Spleen (tissue), 11 donors: Measurements from ENCODE around the gene BYSL. TPM values are rescaled to one million over a fixed set of nuclear protein-coding genes. Genes with fewer than 3 reads are reported as not detected.
A peak's percentile ranks its signal among the peaks of the same experiment; 100 is the strongest.

Experiments
- DNase-seq: peaks from one replicate; pipeline ENCODE4 v3.0.0-alpha.2; 2020
- H3K27ac ChIP-seq, 8 donors: fragments of 200-600 bp; sonication (generic) in 7 of 8; 1 replicate in 4 of 8; 2 replicates in 4 of 8; pipeline versions ENCODE4 v1.5.0 to v1.8.0; 2016 to 2021; ENCODE audit warnings: inconsistent platforms in 4 of 8, mild to moderate bottlenecking in 4 of 8, moderate library complexity in 1 of 8
- H3K27me3 ChIP-seq, 7 donors: fragments of 200-600 bp; sonication (generic) in 6 of 7; replicated peaks in 1 of 7; 1 replicate in 4 of 7; 2 replicates in 3 of 7; pipeline versions ENCODE4 v1.5.0 to v1.8.0; 2016 to 2021; ENCODE audit warnings: inconsistent platforms in 3 of 7, mild to moderate bottlenecking in 1 of 7
- H3K36me3 ChIP-seq, 6 donors: fragments of 200-600 bp; sonication (generic) in 5 of 6; 1 replicate in 4 of 6; 2 replicates in 2 of 6; pipeline versions ENCODE4 v1.5.0 to v1.8.0; 2016 to 2021; ENCODE audit warnings: inconsistent platforms in 2 of 6
- H3K4me1 ChIP-seq, 6 donors: fragments of 200-600 bp; sonication (generic) in 5 of 6; 1 replicate in 3 of 6; 2 replicates in 3 of 6; pipeline versions ENCODE4 v1.5.0 to v1.8.0; 2016 to 2021; ENCODE audit warnings: inconsistent platforms in 3 of 6
- H3K4me3 ChIP-seq, 8 donors: fragments of 200-600 bp; sonication (generic) in 7 of 8; 1 replicate in 4 of 8; 2 replicates in 4 of 8; pipeline versions ENCODE4 v1.5.0 to v1.8.0; 2016 to 2021; ENCODE audit warnings: inconsistent platforms in 4 of 8, mild to moderate bottlenecking in 4 of 8, moderate library complexity in 2 of 8
- H3K9me3 ChIP-seq, 8 donors: fragments of 200-600 bp; sonication (generic) in 7 of 8; 1 replicate in 4 of 8; 2 replicates in 4 of 8; pipeline versions ENCODE4 v1.5.0 to v1.8.0; 2016 to 2021; ENCODE audit warnings: inconsistent platforms in 4 of 8
- POLR2A ChIP-seq, 3 donors: fragments of 450-650 bp; IDR thresholded peaks; one replicate each; pipeline ENCODE4 v1.5.1; 2017; ENCODE audit warnings: antibody characterized with exemption in 3 of 3, mild to moderate bottlenecking in 1 of 3
- POLR2AphosphoS5 ChIP-seq, 3 donors: sonication (generic); formaldehyde crosslinking; IDR thresholded peaks; one replicate each; pipeline ENCODE4 v1.5.1; 2017; ENCODE audit warnings: antibody characterized with exemption in 3 of 3
- WGBS, 5 donors: extraction: QIAGEN DNeasy Blood & Tissue Kit in 3 of 5; methylation state at CpG; one replicate each; pipeline versions ENCODE4 v1.1.5 to v1.1.7; 2013 to 2018; 5-methylcytosine and 5-hydroxymethylcytosine counted together
- intact Hi-C: fragments of 100-400 bp; cut with DNase I; formaldehyde crosslinking; loops from one replicate; pipeline ENCODE4 v1.15.0; 2023; ENCODE audit warnings: low total_unique reads
- polyA plus RNA-seq, 3 donors: library from polyadenylated mRNA; stranded (reverse); fragments of 200-250 nt; gene quantifications; one replicate each; pipeline ENCODE4 v1.2.1, GENCODE V29; 2013
- total RNA-seq, 7 donors: library from RNA; depleted of rRNA in 3 of 7; stranded (reverse); fragments of >200 nt in 3 of 7; fragmentation: NEBNext Ultra II Directional in 4 of 7; extraction: Animal tissue kit (Norgen Biotek cat#: 25700) in 4 of 7; gene quantifications; one replicate each; pipeline versions ENCODE4 v1.1.0 to v1.2.1, GENCODE V29; 2016 to 2021
- TF ChIP-seq, protein P1 (sequence below), 11 experiments: fragments of 200-600 bp in 7 of 11; fragments of 450-650 bp in 4 of 11; sonication (generic) in 4 of 11; IDR thresholded peaks in 8 of 11; conservative IDR thresholded peaks in 3 of 11; 1 replicate in 7 of 11; 2 replicates in 4 of 11; pipeline versions ENCODE4 v1.4.0 to v1.8.0; 2016 to 2021; ENCODE audit warnings: antibody characterized with exemption in 11 of 11, inconsistent platforms in 4 of 11, mild to moderate bottlenecking in 1 of 11
- donor health status: healthy with polysubstance abuse.
- donor health status: DM: no; HTN: no; CAD: no; lungs with moderate emphysema.
- donor health status: DM: no; HTN: no; CAD: no.
- donor health status: Bipolar disorder and iron deficiency.
- donor health status: healthy.
- donor health status: DM: no; HTN: no; CAD: no.
- donor health status: DM: yes; HTN: yes; CAD: no.

BYSL gene
- total and polyA plus RNA-seq, 10 donors: 5.9 to 19.7 (median 10.4) TPM

GRCh38 chr6:41970436-41970846, 49.1 kb downstream of the BYSL start:
- intact Hi-C loops: no loop called here
- H3K36me3 ChIP-seq: peaks cover 0 to 86% (median 0%) of the 10 kb centered on the region in 6 donors
- no peaks in the 10 kb centered on the region for H3K27me3 ChIP-seq
- DNase-seq: no peak
- whole genome bisulfite sequencing, 5 donors: 30 to 47% (median 30%) methylated on average over 4 of the region's 4 CpGs
- H3K4me3 ChIP-seq: no peak overlapping the region
- H3K27ac ChIP-seq: peak overlapping the region in 5 of 8 donors; percentile 10 to 58 (median 41)
- no peaks in the 10 kb centered on the region for H3K9me3 ChIP-seq
- TF ChIP-seq POLR2A (IDR thresholded peaks at IDR 0.05) (no peak), POLR2AphosphoS5 (IDR thresholded peaks at IDR 0.05) (peak in 1 of 3 donors; percentile 55)
- TF ChIP-seq, protein P1, sequence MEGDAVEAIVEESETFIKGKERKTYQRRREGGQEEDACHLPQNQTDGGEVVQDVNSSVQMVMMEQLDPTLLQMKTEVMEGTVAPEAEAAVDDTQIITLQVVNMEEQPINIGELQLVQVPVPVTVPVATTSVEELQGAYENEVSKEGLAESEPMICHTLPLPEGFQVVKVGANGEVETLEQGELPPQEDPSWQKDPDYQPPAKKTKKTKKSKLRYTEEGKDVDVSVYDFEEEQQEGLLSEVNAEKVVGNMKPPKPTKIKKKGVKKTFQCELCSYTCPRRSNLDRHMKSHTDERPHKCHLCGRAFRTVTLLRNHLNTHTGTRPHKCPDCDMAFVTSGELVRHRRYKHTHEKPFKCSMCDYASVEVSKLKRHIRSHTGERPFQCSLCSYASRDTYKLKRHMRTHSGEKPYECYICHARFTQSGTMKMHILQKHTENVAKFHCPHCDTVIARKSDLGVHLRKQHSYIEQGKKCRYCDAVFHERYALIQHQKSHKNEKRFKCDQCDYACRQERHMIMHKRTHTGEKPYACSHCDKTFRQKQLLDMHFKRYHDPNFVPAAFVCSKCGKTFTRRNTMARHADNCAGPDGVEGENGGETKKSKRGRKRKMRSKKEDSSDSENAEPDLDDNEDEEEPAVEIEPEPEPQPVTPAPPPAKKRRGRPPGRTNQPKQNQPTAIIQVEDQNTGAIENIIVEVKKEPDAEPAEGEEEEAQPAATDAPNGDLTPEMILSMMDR (IDR thresholded peaks at IDR 0.05 in 8 of 11, conservative IDR thresholded peaks at IDR 0.05 in 3 of 11): no peak
- peaks cover 17 to 100% (median 68%) of the 10 kb centered on the region in 6 donors for H3K4me1 ChIP-seq

DNA sequence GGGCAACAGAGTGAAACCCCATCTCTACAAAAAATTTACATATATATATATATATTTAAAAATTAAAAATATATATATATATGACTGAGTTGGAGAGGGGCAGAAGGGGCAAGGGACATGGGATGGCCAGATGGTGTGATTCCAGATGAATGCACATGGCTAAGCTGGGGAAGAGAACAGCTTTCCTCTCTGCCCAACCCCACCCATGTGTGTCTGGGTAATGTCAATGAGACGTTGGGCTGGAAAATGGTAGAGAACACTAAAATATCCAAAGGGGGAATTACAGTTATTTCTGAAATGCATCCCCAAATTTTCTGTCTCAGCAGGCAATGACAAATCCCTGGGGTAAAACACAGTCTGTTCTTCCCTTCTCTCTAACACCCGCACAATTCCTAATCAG, 51.5 kb downstream of the BYSL start:
- no peaks in the 10 kb centered on the region for H3K27me3 ChIP-seq
- peaks cover 0 to 77% (median 0%) of the 10 kb centered on the region in 6 donors for H3K36me3 ChIP-seq
- intact Hi-C loops: no loop called here
- peaks cover 21 to 100% (median 72%) of the 10 kb centered on the region in 6 donors for H3K4me1 ChIP-seq
- no peak overlapping the region for H3K27ac ChIP-seq
- DNase-seq: no peak
- TF ChIP-seq POLR2AphosphoS5 (IDR thresholded peaks at IDR 0.05) (no peak), POLR2A (IDR thresholded peaks at IDR 0.05) (no peak)
- TF ChIP-seq, protein P1 (IDR thresholded peaks at IDR 0.05 in 8 of 11, conservative IDR thresholded peaks at IDR 0.05 in 3 of 11): no peak
- no peaks in the 10 kb centered on the region for H3K9me3 ChIP-seq
- WGBS, 5 donors: 75 to 90% (median 80%) methylated on average over 2 of the region's 2 CpGs
- H3K4me3 ChIP-seq: no peak overlapping the region

GRCh38 chr6:41974281-41974825, 53.1 kb downstream of the BYSL start:
- TF ChIP-seq POLR2A (IDR thresholded peaks at IDR 0.05): no peak
- no peak for TF ChIP-seq POLR2AphosphoS5 (IDR thresholded peaks at IDR 0.05)
- TF ChIP-seq, protein P1 (IDR thresholded peaks at IDR 0.05 in 8 of 11, conservative IDR thresholded peaks at IDR 0.05 in 3 of 11): no peak
- Histone ChIP-seq H3K4me1 (peaks cover 21 to 98% (median 72%) of the 10 kb centered on the region in 6 donors), H3K9me3 (no peaks in the 10 kb centered on the region), H3K27ac (no peak overlapping the region), H3K27me3 (no peaks in the 10 kb centered on the region), H3K36me3 (peaks cover 0 to 75% (median 0%) of the 10 kb centered on the region in 6 donors), H3K4me3 (no peak overlapping the region)
- 59 to 79% (median 66%) methylated on average over 4 to 5 of the region's 5 CpGs for WGBS, 5 donors
- intact Hi-C loops: no loop called here
- no peak for DNase-seq

- no peak overlapping the region for H3K27ac ChIP-seq
- no peaks in the 10 kb centered on the region for H3K9me3 ChIP-seq
- DNase-seq: no peak
- TF ChIP-seq, protein P1 (IDR thresholded peaks at IDR 0.05 in 8 of 11, conservative IDR thresholded peaks at IDR 0.05 in 3 of 11): no peak
- TF ChIP-seq POLR2AphosphoS5 (IDR thresholded peaks at IDR 0.05) (peak in 1 of 3 donors; percentile 19), POLR2A (IDR thresholded peaks at IDR 0.05) (no peak)
- no peaks in the 10 kb centered on the region for H3K27me3 ChIP-seq
- peaks cover 0 to 65% (median 0%) of the 10 kb centered on the region in 6 donors for H3K36me3 ChIP-seq
- no peak overlapping the region for H3K4me3 ChIP-seq
- 71 to 86% (median 79%) methylated on average over 4 of the region's 4 CpGs for WGBS, 5 donors
- intact Hi-C loops: no loop called here
- peaks cover 13 to 98% (median 66%) of the 10 kb centered on the region in 6 donors for H3K4me1 ChIP-seq
These were observed 54.0 kb downstream of the BYSL start for GRCh38 chr6:41975276-41975675.
